Thoracic aorta (tissue), 2 donors: ENCODE results near the gene FRRS1. TPM values are rescaled to one million over a fixed set of nuclear protein-coding genes. Genes with fewer than 3 reads are reported as not detected.

Experiments
- ATAC-seq: fragments of 150-250 bp; one replicate; pipeline ENCODE4 v1.8.0; 2017; ENCODE audit warnings: low read depth; ENCODE audit not compliant: insufficient number of reproducible peaks, low FRiP score
- DNase-seq: peaks from one replicate; pipeline ENCODE4 v3.0.0-alpha.2; 2020; ENCODE audit warnings: low spot score
- H3K27ac ChIP-seq, 2 donors: fragments of 200-600 bp; sonication (generic); 1 replicate in 1 of 2; 2 replicates in 1 of 2; pipeline ENCODE4 v1.5.1; 2016; ENCODE audit warnings: mild to moderate bottlenecking in 2 of 2, moderate library complexity in 2 of 2
- H3K27me3 ChIP-seq: fragments of 200-600 bp; sonication (generic); replicated peaks from 2 replicates; pipeline ENCODE4 v1.6.0; 2016; ENCODE audit warnings: mild to moderate bottlenecking; ENCODE audit not compliant: insufficient read depth
- H3K36me3 ChIP-seq: fragments of 200-600 bp; sonication (generic); one replicate; pipeline ENCODE4 v1.5.1; 2016
- H3K4me1 ChIP-seq, 2 donors: fragments of 200-600 bp; sonication (generic); 1 replicate in 1 of 2; 2 replicates in 1 of 2; pipeline versions ENCODE4 v1.5.1 to v1.6.0; 2016; ENCODE audit warnings: low read depth in 2 of 2, mild to moderate bottlenecking in 1 of 2; ENCODE audit not compliant: control insufficient read depth in 1 of 2
- H3K4me3 ChIP-seq: fragments of 200-600 bp; sonication (generic); 2 replicates; pipeline ENCODE4 v1.5.1; 2016; ENCODE audit warnings: mild to moderate bottlenecking
- H3K9me3 ChIP-seq: fragments of 200-600 bp; sonication (generic); 2 replicates; pipeline ENCODE4 v1.5.1; 2016
- CTCF ChIP-seq: fragments of 200-600 bp; sonication (generic); IDR thresholded peaks from one replicate; pipeline ENCODE4 v1.5.1; 2019; ENCODE audit warnings: antibody characterized with exemption
- total RNA-seq, 2 donors: library from RNA; depleted of rRNA; stranded (reverse); fragments of >200 nt; gene quantifications; one replicate each; pipeline versions ENCODE4 v1.1.0 to v1.2.3, GENCODE V29; 2016

The FRRS1 gene
- total RNA-seq, 2 donors from 2014 or later, result 6.1 to 7.6 TPM

- no peak for DNase-seq
- Histone ChIP-seq H3K36me3 (no peaks in the 10 kb centered on the region), H3K4me3 (no peak overlapping the region), H3K9me3 (no peaks in the 10 kb centered on the region), H3K27ac (no peak overlapping the region), H3K4me1 (no peaks in the 10 kb centered on the region), H3K27me3 (no peaks in the 10 kb centered on the region)
- TF ChIP-seq CTCF, result no peak
- no peak for ATAC-seq
These were observed 18.4 kb upstream of the FRRS1 start for GRCh38 chr1:99784809-99785255.

- no peak overlapping the region for H3K4me3 ChIP-seq
- H3K27ac ChIP-seq, result no peak overlapping the region
- TF ChIP-seq CTCF, result no peak
- DNase-seq (no peak), ATAC-seq (no peak)
- H3K27me3 ChIP-seq, result no peaks in the 10 kb centered on the region
- no peaks in the 10 kb centered on the region for H3K4me1 ChIP-seq
- no peaks in the 10 kb centered on the region for H3K36me3 ChIP-seq
- H3K9me3 ChIP-seq, result no peaks in the 10 kb centered on the region
These were observed 17.7 kb upstream of the FRRS1 start for GRCh38 chr1:99784143-99784542.

GRCh38 chr1:99782920-99783319 is 16.5 kb upstream of the FRRS1 start:
- H3K4me3 ChIP-seq, result no peak overlapping the region

GRCh38 chr1:99782397-99782796 is 16.0 kb upstream of the FRRS1 start:
- ATAC-seq, result no peak
- no peak for DNase-seq
- H3K9me3 ChIP-seq, result no peaks in the 10 kb centered on the region

More at GRCh38 chr1:99782920-99783319, 16.5 kb upstream of the FRRS1 start:
- no peaks in the 10 kb centered on the region for H3K9me3 ChIP-seq
- H3K4me1 ChIP-seq, result no peaks in the 10 kb centered on the region
- no peaks in the 10 kb centered on the region for H3K27me3 ChIP-seq
- ATAC-seq, result no peak
- no peaks in the 10 kb centered on the region for H3K36me3 ChIP-seq
- DNase-seq, result no peak
- no peak overlapping the region for H3K27ac ChIP-seq
- no peak for TF ChIP-seq CTCF

GRCh38 chr1:99781798-99782197 is 15.4 kb upstream of the FRRS1 start:
- no peak for TF ChIP-seq CTCF
- ATAC-seq (no peak), DNase-seq (no peak)
- H3K27me3 ChIP-seq, result no peaks in the 10 kb centered on the region
- H3K36me3 ChIP-seq, result no peaks in the 10 kb centered on the region
- H3K27ac ChIP-seq, result no peak overlapping the region
- H3K4me3 ChIP-seq, result no peak overlapping the region
- no peaks in the 10 kb centered on the region for H3K4me1 ChIP-seq
- H3K9me3 ChIP-seq, result no peaks in the 10 kb centered on the region

More at GRCh38 chr1:99782397-99782796, 16.0 kb upstream of the FRRS1 start:
- Histone ChIP-seq H3K4me3 (no peak overlapping the region), H3K4me1 (no peaks in the 10 kb centered on the region), H3K27me3 (no peaks in the 10 kb centered on the region), H3K27ac (no peak overlapping the region), H3K36me3 (no peaks in the 10 kb centered on the region)
- TF ChIP-seq CTCF, result no peak
